Lower leg skin (tissue), 4 donors: ENCODE measurements around the gene C1orf52. TPM values are rescaled to one million over a fixed set of nuclear protein-coding genes. Genes with fewer than 3 reads are reported as not detected.

Source experiments
- DNase-seq, 2 donors: peaks; one replicate each; pipeline ENCODE4 v3.0.0-alpha.2; 2019; ENCODE audit warnings: low spot score in 2 of 2
- H3K4me3 ChIP-seq: fragments of 200-600 bp; sonication (generic); 2 replicates; pipeline ENCODE4 v1.5.1; 2017; ENCODE audit warnings: mild to moderate bottlenecking, low read depth; ENCODE audit not compliant: poor library complexity, severe bottlenecking
- POLR2A ChIP-seq, 2 donors: fragments of 450-650 bp; IDR thresholded peaks; one replicate each; pipeline ENCODE4 v1.6.1; 2016 to 2017; ENCODE audit warnings: antibody characterized with exemption in 2 of 2, mild to moderate bottlenecking in 1 of 2, moderate library complexity in 1 of 2
- WGBS, 2 donors: methylation state at CpG; one replicate each; pipeline ENCODE4 v1.1.5; 2018; 5-methylcytosine and 5-hydroxymethylcytosine counted together
- intact Hi-C: fragments of 100-400 bp; cut with DNase I; formaldehyde crosslinking; loops from one replicate; pipeline ENCODE4 v1.15.0; 2023; ENCODE audit warnings: low total_unique reads
- total RNA-seq, 4 donors: library from RNA; depleted of rRNA; stranded (reverse); fragments of >200 nt; gene quantifications; one replicate each; pipeline ENCODE4 v1.1.0, GENCODE V29; 2016
- TF ChIP-seq, protein P1 (sequence below), 3 donors: fragments of 450-650 bp; IDR thresholded peaks; one replicate each; pipeline ENCODE4 v1.5.1; 2016; ENCODE audit warnings: antibody characterized with exemption in 3 of 3, mild to moderate bottlenecking in 3 of 3, moderate library complexity in 2 of 3

Gene C1orf52
- total RNA-seq, 4 donors from 2014 or later = 12.4 to 27.0 (median 20.5) TPM

DNA sequence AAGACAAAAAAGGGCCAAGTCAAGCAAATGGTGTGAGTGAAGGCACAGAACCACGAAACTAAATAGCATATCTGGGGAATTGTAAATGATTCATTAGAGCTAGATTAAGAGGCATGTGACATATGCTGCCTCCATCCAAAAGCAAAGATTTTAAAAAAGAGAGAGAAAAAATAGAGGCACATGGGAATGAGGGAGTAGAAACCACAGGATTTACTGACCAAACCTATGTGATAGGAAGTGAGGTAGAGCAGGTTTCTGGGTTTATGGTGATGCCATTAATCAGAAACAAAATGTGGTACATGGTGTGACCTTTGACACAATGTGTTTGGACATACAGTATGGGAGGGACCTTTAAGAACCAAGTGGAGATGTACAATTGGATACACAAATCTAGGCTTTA, 13.6 kb downstream of the C1orf52 start:
- intact Hi-C loops = loop anchor here (5.0 to 10.0 kb wide), 2 partner anchors 139 to 301 kb away; no protein-coding TSS in a partner anchor

DNA sequence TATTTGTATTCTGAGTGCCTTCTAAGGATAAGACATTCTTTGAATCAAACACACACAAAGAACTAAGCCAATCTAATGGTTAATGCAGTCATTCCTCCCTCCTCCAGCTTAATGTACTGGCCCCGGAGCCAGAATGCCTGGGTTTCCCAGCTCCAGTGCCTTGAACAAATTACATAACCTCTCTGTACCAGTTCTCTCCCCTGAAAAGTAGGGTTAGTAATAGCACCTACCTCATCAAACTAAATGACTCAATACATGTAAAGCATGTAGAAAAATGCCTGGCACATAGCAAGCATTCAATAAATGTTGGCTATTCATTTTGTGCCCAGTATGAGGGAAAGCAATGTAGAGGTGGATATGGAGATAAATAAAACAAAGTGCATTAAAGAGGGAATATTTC, 14.0 kb downstream of the C1orf52 start:
- no peak for DNase-seq
- TF ChIP-seq, protein P1, sequence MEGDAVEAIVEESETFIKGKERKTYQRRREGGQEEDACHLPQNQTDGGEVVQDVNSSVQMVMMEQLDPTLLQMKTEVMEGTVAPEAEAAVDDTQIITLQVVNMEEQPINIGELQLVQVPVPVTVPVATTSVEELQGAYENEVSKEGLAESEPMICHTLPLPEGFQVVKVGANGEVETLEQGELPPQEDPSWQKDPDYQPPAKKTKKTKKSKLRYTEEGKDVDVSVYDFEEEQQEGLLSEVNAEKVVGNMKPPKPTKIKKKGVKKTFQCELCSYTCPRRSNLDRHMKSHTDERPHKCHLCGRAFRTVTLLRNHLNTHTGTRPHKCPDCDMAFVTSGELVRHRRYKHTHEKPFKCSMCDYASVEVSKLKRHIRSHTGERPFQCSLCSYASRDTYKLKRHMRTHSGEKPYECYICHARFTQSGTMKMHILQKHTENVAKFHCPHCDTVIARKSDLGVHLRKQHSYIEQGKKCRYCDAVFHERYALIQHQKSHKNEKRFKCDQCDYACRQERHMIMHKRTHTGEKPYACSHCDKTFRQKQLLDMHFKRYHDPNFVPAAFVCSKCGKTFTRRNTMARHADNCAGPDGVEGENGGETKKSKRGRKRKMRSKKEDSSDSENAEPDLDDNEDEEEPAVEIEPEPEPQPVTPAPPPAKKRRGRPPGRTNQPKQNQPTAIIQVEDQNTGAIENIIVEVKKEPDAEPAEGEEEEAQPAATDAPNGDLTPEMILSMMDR (IDR thresholded peaks at IDR 0.05) = no peak
- 46 to 50% methylated on average over 1 of the region's 1 CpG for WGBS, 2 donors
- intact Hi-C loops = loop anchor here (5.0 to 10.0 kb wide), 2 partner anchors 138 to 301 kb away; no protein-coding TSS in a partner anchor
- H3K4me3 ChIP-seq = no peak overlapping the region

More for the DNA sequence above, 13.6 kb downstream of the C1orf52 start:
- H3K4me3 ChIP-seq = no peak overlapping the region
- DNase-seq = no peak
- WGBS, 2 donors = 70 to 85% methylated on average over 1 of the region's 1 CpG
- TF ChIP-seq, protein P1 (IDR thresholded peaks at IDR 0.05) = no peak
- TF ChIP-seq POLR2A (IDR thresholded peaks at IDR 0.05) = no peak

DNA sequence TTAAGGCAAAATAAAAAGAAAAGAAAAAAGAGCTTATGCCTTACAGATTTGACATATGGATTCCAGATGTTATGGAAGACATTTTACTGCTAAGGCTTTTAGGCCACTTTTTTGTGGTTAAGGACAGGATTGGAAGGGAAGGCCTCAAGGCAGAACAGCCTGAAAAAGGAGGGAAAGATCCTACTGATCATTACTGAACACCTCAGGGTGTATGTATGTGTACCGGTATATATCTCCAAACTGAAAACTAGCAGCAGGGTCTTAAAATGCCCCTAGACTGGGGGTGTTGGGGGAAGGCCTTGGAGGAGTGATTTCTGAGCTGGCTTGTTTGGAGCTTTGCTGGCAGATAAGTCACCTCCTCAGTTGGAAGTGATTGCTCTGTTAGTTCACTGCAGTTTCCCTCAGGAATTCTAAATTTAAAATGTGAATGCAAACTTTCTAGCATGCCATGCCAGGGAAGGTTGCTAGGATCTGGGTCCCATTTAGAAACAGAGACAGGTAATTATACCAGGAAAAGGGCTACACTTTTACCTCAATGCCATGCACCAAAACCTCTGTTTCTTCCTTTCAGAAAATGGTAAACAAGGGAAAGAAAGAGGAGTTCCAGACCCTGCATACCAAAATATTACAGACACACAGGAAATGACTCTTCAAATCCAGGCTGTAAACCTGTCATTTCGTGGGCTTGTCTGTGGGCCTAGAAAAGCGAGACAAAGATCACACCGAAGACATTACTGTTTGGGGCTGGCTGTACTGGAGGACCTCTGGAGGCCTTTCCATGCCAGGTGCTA, 15.0 kb downstream of the C1orf52 start:
- TF ChIP-seq, protein P1 (IDR thresholded peaks at IDR 0.05) = no peak
- TF ChIP-seq POLR2A (IDR thresholded peaks at IDR 0.05) = no peak
- H3K4me3 ChIP-seq = no peak overlapping the region
- WGBS, 2 donors = 45 to 50% methylated on average over 4 of the region's 4 CpGs
- DNase-seq = no peak
- intact Hi-C loops = loop anchor here (5.0 to 10.0 kb wide), 2 partner anchors 137 to 300 kb away; no protein-coding TSS in a partner anchor

DNA sequence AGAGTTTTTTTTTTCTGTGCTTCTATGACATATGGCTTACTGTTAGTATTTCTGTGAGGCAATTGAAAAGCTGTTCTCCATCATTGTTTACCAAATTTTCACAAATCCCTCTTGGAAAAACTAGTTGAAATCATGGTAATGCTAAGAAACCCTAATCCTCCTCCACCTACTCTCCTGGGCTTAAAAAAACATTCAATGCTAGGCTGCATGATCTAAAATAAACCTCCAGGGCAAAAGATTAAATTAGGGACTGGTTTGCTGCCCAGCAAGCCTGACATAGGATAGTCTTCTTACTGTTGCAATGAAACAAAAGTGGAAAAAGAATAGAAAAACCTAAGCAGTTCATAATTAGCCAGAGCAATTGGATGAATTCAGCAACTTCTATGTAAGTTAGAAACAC, 16.1 kb downstream of the C1orf52 start:
- no peak for DNase-seq
- no peak overlapping the region for H3K4me3 ChIP-seq
- intact Hi-C loops = loop anchor here (10.0 kb wide), 1 partner anchor 299 kb away; no protein-coding TSS in a partner anchor
- TF ChIP-seq, protein P1 (IDR thresholded peaks at IDR 0.05) = no peak

DNA sequence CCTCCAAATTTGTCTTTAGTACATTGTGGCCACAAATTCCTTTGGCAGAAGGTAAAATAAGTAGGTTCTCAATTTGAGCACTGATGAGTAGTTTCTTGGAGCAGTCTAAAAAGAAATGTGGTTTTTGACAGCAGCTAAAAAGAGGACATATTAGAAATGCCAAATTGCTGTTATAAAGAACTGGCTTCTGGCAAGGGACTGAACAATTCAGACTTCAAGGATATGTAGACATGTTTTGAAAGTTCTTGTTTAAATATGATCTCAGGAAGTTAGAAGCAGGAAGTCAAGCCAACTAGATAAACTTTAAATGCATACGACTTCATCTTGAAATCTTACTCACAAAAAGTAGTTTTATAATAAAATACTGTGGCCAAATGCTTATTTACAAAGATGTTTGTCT, 18.8 kb downstream of the C1orf52 start:
- intact Hi-C loops = loop anchor here (10.0 kb wide), 1 partner anchor 296 kb away; no protein-coding TSS in a partner anchor
- TF ChIP-seq, protein P1 (IDR thresholded peaks at IDR 0.05) = no peak
- no peak for TF ChIP-seq POLR2A (IDR thresholded peaks at IDR 0.05)
- 16 to 32% methylated on average over 1 of the region's 1 CpG for WGBS, 2 donors
- no peak overlapping the region for H3K4me3 ChIP-seq
- no peak for DNase-seq
